NCI-H187 treated with DMSO at 0.1 percent for 48 hours (cell line): ENCODE data around the gene CLDN15.
"Not testable (repeated sequence)": the region's sequence is repeated elsewhere in the genome, so short reads cannot be mapped to it uniquely, and the experiment has no call there.

Source experiments
- DNase-seq: peaks from one replicate; lab custom pipeline; 2025; lab: John Stamatoyannopoulos, UW

The CLDN15 gene, protein sequence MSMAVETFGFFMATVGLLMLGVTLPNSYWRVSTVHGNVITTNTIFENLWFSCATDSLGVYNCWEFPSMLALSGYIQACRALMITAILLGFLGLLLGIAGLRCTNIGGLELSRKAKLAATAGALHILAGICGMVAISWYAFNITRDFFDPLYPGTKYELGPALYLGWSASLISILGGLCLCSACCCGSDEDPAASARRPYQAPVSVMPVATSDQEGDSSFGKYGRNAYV

DNA sequence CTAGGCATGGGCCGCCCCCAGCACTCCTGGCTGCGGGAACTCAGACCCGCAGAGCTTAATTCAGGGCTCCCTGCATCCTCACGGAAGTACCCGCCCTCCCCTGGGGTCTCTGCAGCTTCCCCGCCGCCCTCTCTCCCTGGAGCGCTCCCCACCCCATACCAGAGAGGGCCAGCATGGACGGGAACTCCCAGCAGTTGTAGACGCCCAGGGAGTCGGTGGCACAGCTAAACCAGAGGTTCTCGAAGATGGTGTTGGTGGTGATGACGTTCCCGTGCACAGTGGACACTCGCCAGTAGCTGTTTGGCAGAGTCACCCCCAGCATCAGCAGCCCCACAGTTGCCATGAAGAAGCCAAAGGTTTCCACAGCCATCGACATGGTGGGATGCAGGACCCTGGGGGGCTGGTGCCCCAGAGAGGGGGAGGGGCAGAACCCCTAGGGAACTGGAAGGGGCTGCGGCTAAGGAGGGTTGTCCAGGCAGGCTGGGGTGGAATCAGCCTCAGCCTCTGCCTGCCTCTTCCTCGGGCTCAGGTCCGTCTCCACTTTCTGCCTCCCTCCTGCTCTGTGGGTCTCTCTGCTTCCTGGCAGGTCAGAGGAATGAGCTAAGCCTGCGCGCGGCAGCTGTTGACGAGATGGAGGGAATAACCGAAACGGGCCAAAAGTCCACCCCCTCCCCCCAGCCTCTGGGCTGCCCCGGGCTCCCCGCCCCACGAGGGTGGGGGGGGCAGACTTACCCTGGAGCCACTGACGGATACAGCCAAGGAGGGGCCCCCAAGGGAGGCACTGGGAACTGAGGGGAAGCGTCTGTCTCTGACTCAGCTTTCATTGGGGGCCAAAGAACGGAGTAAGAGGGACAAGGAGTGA is at the start of gene CLDN15:
Gene CLDN15, minus strand, starts transcription at position 597 of the 862 bp plus-strand sequence. Its CDS starts 221 bp downstream, at position 376.
- DNase-seq = no peak

DNA sequence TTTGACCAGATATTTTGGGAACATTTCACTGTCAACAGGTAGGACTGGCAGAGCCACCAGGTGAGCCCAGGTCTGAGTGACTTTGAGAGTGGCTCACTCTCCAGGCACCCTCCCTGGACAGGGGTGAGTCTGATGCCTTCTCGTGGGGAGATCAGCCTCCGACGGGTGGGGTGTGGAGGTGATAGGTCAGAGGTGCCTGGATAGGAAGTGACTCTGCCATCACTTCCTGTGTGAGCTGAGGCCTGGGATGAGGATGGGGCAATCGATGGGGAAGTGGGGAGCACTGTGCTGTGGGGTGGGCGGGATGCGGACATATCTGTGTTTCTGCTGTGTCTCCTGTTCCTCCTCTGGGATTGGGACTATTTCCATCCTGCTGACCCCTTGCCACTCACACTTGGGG is 49.4 kb upstream of the CLDN15 start:
- no peak for DNase-seq

DNA sequence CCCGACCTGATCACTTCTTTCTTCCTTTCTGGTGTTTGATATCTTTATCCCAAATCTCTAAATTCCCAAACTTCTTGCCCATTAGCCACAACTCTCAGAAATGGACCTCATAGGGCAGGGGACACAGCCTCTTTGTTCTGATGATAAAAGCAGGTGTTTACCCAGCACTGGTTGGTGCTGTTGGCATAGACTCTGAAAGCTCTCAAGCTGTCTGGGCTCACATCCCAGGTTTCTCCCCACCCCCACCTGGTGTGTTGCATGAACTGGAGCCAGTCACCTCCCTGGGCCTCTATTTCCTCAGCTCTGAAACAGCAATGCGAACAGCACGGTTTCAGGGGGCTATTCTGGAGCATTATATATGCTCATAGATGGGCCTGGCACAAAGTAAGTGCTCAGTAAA is 48.3 kb upstream of the CLDN15 start:
- DNase-seq = not testable (repeated sequence)

DNA sequence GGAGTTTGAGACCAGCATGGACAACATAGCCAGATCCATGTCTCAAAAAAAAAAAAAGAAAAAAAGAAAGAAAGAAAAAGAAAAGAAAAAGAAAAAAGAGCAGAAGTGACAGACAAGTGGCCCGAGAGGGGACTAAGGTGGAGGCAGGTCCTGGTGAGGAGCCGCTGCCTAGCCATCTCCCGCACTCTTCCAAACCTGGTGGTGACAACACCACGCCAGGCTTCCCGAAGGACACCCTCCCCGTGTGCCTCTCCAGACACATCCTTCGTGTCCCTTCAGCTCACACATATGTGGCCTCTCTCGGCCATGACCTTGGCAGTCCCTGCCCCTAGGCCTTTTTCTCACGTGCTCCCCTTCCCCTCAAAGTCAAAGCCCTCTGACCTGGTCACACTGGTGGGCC is 47.6 kb upstream of the CLDN15 start:
- no peak for DNase-seq

DNA sequence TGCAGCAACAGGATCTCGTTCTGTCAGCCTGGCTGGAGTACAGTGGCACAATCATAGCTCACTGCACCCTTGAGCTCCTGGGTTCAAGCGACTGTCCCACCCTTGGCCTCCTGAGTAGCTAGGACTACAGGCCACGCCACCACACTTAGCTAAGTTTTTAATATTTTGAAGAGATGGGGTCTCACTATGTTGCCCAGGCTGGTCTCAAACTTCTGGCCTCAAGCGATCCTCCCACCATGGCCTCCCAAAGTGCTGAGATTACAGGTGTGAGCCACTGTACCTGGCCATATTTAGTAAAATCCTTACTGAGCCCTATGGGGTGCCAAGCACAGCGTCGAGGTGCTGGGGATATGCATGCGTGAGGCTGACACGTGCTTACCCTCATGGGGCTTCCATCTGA is 43.3 kb upstream of the CLDN15 start:
- not testable (repeated sequence) for DNase-seq

DNA sequence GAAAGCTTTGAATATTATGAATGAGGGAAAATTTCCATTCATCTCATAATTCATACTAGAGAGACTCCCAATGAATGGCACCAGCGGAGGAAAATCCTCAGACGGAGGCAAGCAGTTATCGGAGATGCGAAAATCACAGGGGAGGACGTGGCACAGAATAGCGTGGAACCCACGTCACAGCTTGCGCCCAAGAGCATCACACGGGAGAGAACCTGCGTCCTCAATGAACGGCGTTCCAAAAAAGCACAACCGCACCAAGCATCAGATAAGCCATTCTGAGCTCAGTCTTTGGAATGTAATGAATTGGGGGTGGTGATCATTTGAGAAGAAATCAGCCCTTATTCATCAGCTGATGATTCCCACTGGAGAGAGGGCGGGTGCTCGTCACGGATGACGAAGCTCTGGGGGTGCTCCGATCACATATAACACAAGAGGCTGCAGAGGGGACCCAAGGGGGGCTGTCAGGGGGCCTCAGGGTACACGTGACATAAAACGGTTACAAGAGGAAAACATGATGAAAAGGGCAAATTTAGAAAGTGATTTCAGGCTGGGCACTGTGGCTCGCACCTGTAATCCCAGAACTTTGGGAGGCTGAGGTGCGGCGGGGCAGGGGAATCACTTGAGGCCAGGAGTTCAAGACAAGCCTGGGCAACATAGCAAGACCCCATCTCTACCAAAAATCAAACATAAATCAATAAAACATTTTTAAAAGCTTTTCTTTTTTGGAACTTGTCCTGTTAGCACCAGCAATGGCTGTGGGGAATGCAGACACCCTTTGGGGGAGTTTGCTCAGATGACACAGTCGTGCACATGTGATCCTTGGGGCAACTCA is 41.1 kb upstream of the CLDN15 start:
- no peak for DNase-seq

DNA sequence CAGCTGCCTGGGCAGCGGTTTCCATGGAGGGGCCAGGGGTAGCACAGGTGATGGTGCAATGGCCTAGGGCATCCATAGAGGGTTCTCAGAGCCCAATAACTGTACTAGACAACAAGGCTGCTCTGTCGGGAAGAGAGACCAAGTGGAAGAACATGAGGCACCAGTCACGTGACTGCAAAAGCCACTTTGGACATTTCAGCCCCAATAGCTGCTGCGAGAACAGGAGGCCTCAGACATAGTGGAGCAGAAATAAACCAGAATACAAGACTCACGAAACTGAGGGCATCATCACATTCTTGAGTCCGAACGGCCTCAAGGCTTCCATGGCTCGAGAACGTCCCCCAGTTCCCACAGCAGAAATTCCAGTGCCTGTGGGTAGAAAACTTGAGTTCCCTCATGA is 39.6 kb upstream of the CLDN15 start:
- DNase-seq = no peak

DNA sequence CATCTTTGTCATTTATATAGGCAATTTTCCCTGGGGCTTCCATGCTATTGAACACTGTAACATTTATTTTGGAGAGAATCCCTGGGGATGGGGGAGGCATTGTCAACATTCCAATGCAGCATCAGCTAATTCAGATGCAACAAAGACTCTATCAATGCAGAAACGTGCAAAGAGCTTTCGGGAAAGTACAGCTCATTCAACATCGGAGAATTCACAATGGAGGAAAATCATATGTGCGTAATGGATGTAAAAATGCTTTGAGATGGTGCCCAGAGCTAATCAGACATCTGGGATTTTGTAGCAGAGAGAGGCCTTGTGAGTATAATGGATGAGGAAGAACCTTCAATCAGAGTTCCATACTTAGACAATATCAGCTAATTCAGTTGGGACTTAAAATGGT is 35.6 kb upstream of the CLDN15 start:
- no peak for DNase-seq

DNA sequence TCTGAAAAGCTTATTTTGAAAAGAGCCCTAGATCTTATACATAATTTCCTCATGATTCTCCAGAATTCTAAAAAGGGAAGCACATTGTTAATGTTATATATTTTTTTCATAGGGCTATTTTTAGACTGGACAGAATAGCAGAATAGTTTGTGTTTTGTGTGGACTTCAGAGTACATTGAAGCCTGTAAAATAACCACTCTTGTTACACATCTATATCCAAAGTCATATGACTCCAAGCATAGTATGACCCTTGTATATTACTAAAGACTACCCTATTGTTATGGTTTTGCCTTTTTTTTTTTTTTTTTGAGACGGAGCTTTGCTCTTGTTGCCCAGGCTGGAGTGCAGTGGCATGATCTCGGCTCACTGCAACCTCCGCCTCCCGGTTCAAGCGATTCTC is 33.4 kb upstream of the CLDN15 start:
- no peak for DNase-seq

DNA sequence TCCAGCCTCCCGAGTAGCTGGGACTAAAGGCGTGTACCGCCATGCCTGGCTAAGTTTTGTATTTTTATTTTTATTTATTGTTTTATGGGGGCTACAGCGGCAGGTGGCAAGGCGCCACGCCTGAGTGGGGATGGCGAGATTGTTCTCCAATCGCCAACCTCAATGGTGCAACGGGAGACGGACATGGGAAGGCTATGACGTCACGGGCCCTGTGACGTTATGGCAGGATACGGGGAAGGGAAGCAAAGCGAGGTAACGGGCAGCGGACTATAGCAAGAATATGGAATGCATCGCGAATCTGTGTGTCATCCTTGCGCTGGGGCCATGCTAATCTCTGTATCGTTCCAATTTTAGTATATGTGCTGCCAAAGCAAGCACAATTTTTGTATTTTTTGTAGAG is 32.1 kb upstream of the CLDN15 start:
- no peak for DNase-seq

DNA sequence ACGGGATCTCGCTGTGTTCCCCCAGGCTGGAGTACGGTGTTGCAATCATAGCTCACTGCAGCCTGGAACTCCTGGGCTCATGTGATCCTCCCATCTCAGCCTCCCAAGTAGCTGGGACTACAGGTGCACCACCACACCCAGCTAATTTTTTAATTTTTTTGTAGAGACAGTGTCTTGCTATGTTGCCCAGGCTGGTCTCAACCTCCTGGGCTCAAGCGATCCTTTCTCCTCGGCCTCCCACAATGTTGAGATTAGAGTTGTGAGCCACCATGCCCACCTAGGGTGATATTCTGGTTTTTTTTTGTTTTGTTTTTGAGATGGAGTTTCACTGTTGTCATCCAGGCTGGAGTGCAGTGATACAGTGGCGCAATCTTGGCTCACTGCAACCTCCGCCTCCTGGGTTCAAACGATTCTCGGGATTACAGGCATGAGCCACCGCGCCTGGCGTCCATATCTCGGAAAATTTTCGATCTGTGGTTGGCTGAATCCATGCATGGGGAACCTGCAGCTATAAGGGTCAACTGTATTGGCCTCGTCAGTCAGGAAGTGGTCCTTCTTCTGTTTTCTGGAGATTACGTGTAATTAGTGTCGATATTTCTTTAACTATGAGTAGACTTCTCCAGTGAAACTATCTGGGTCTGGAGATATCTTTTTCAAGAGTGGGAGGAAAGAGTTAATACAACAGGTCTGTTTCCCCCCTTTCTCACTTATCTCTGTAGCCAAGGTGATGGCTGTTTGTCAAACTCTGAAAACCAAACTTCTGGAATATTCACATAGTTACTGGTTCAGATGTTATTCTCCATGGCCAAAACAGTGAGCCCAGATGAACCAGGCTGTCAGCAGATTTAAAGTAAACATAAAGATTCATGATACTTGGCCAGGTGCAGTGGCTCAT is 28.3 kb upstream of the CLDN15 start:
- no peak for DNase-seq

DNA sequence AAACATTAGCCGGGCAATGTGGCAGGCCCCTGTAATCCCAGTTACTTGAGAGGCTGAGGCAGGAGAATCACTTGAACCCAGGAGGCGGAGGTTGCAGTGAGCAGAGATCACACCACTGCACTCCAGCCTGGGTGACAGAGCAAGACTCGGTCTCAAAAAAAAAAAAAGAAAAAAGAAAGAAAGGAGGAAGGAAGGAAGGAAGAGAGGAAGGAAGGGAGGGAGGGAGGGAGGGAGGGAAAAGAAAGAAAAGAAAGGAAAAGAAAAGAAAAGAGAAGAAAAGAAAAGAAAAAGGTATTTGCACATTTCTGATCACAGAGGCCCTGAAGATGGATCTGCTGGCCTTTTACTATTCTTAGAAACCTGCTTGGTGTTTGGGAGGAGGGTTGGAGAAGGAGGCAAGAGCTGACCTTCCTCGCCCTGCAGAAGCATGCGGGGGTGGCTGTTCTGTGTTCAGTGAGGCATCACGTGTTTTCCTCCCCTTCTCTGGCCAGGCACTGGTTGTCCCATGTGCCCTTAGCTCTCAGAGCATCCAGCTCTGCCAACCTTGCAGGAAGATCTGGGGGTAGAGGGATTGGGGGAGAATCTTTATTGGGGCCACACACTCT is 26.6 kb upstream of the CLDN15 start:
- DNase-seq = not testable (repeated sequence)

DNA sequence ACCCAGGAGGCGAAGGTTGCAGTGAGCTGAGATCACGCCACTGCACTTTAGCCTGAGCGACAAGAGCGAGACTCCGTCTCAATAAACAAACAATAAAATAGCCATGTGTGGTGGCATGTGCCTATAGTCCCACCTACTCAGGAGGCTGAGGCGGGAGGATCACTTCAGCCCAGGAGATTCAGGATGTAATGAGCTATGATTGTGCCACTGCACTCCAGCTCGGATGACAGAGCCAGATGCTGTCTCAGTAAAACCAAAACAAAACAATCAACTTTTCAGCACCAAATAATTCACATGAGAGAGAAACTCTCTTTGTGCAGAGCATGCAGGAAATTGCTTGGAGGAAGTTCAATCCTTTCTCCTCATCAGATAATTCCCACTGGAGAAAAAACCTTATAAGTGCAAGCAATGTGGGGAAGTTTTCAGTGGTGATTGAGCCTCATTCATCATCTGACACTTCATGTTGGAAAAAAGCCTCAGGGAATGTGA is 20.7 kb upstream of the CLDN15 start:
- DNase-seq = no peak

DNA sequence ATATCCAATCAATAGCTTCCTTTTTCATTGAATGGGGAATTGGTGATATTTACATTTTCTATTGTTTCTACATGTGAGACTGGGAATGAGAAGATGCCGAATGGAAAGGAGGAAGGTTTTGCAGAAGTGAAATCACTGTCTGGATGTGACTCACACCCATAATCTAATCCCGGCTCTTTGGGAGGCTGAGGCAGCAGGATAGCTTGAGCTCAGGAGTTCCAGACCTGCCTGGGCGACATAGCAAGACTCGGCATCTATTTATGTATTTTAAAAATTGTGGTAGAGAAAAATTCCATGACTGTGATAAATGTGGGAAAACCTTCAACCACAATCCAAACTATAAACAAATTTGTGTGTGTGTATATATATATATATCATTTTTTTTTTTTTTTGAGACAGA is 18.2 kb upstream of the CLDN15 start:
- no peak for DNase-seq

DNA sequence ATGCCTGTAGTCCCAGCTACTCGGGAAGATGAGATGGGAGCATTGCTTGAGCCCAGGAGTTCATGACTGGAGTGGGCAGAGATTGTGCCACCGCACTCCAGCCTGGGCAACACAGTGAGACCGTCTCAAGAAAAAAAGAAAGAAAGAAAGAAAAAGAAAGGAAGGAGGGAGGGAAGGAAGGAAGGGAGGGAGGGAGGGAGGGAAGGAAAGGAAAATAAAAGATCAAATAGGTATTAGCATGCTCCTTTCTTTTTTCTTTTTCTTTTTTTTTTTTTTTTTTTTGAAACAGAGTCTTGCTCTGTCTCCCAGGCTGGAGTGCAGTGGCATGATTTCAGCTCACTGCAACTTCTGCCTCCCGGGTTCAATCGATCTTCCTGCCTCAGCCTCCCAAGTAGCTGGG is 15.6 kb upstream of the CLDN15 start:
- not testable (repeated sequence) for DNase-seq

DNA sequence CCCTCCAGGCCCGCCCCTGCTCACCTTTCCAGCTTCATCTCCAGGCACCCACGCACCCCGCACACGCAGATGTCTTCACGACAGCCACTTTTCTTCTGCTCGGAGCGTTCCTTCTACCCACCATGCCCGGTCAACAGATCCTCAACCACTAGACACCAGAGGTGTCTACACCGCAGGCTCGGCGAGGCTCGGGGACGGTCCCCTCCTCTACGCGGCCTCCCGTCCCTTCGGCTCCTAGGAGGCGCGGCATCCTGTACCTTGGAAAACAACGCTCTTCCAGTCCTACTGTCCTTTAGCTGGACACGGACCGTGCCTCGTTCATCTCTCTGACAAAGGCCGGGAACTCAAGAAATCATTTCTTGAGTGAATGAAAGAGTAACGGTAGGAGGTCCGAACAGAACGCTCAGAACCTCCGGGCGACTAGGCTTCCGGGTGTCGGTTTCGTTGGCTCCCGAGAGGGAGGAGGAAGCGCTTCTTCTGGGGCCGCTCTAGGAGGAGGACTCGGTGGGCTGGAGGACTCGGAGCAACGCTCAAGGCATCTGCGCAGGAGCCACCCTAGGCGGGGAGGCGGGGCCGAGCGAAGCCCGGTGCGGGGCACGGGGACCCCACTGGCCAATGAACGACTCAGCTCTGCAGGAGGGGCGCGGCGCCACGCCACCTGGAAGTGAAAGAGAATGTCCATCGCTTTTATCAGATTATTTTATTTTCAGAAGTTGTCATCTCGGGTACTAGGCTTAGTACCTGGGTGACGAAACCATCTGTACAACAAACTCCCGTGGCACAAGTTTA is 14.5 kb upstream of the CLDN15 start:
- peak; percentile 88 for DNase-seq

DNA sequence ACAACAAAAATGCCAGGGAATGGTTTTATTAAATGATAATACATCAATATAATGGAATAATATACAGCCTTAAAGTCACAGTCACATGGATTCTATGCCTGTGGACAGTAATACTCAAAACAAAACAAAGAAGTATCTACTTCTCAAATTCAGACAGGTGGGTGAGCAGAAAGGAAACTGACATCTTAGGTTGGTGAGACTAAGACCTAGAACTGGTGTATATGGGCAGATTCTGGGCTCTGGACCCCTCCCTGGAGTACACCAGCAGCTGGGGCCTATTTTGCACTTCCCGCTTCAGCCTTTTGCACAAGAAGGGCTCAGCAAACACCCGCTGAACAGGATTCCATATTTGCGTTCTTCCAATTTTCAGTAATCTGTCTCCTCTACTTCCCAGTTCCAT is 12.7 kb upstream of the CLDN15 start:
- DNase-seq = no peak

DNA sequence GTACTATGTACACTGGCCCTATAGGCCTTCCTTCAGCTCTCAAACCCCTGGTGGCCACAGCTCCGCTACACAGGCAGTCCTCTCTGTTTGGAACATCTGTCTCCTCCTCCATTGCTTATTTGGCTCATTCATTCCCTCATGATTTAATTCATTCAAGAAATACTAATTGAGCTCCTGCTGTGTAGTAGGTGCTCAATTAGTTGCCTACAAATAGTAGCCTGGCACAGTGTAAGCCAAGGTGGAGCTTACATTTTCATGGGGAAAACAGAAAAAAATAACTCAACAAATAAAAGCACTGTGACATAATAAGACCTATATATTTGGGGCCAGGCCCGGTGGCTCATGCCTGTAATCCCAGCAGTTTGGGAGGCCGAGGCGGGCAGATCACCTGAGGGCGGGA is 10.7 kb upstream of the CLDN15 start:
- DNase-seq = no peak

DNA sequence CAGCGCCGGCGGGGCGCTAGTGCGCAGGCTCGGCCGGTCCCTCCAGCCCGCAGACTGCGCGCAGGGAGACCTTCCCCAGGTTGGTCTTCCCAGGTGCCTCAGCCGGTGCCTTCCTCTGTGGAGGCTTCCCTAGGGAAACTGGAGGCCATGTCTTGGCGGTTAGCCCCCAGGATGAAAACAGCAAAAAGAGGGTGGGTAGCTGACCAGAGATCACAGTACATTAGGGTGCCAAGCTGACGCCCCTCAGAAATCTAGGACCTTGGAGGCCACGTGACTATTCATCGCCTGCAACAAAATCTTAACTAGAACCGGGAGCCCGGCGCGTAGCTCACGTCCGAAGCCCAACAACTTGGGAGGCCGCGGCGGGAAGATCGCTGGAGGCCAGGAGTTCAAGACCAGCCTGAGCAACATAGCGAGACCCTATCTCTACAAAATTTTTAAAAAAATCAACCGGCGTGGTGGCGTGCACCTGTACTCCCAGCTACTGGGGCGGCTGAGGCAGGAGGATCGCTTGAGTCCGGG is 7.6 kb upstream of the CLDN15 start:
- no peak for DNase-seq
